Activated CD4-positive, alpha-beta T cell treated with anti-CD3 and anti-CD28 coated beads, Interleukin-10, Interleukin-2, amounts not matched to agents 100 ng/mL and 50 ng/mL, durations not matched to agents 16 hours and 8 hours (primary cell): Measurements from ENCODE around the gene BACH2.
"Not testable (repeated sequence)": the region's sequence is repeated elsewhere in the genome, so short reads cannot be mapped to it uniquely, and the experiment has no call there.

ENCODE experiments used
- DNase-seq: peaks from one replicate; pipeline ENCODE4 v3.0.0-alpha.2; 2020

BACH2 gene

GRCh38 chr6:89985751-89986493 is 310.7 kb downstream of the BACH2 start:
- DNase-seq: no peak

- no peak for DNase-seq
These were observed 311.5 kb downstream of the BACH2 start for GRCh38 chr6:89984926-89985750.

GRCh38 chr6:89980353-89980752 is 316.3 kb downstream of the BACH2 start:
- no peak for DNase-seq

- peak; percentile 64 for DNase-seq
These were observed 317.0 kb downstream of the BACH2 start for GRCh38 chr6:89979481-89980119.

DNA sequence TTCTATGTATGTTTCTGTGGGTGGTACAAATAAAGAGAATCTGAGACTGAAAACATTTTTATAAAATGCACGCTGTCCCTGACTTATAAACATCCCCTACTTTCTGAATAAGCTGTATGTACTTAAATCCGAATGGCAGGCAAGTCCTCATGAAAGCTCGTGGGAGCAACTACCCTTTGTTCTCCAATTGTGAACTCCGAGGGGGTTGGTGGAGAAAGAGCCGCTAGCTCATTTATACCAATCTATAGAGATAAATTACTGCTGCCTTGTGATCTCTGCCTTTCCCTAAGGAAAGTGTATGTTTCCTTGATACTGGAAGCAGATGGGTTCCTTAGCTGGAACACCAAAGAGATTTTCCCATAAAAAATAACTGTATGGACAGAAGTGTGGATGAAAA is 317.9 kb downstream of the BACH2 start:
- no peak for DNase-seq

- no peak for DNase-seq
These were observed 318.6 kb downstream of the BACH2 start for GRCh38 chr6:89977808-89978748.

GRCh38 chr6:89976694-89977020 is 320.0 kb downstream of the BACH2 start:
- no peak for DNase-seq

GRCh38 chr6:89975991-89976693 is 320.5 kb downstream of the BACH2 start:
- DNase-seq: no peak

DNA sequence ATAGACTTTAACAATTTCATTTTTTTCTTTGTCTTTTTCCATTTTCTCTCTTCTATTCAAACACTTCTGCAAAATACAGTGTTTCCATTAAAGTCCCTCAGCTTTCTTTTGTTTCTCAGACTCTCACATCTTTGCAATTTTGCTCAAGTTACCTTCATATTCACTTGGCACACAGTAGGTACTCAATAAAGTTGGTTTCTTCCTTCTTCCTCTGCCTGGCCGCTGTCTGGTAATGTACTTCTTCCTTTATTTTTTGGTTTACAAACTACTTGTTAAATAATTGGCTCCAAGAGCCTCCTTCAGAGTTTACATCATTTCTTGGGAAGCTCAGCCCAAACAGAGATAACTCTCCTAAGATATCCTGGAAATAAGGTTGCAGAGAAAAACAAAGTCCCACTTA is 321.3 kb downstream of the BACH2 start:
- no peak for DNase-seq

- DNase-seq: no peak
These were observed 321.8 kb downstream of the BACH2 start for GRCh38 chr6:89974834-89975233.

GRCh38 chr6:89972025-89972381 is 324.6 kb downstream of the BACH2 start:
- DNase-seq: no peak

- DNase-seq: not testable (repeated sequence)
These were observed 325.2 kb downstream of the BACH2 start for GRCh38 chr6:89971338-89972024.

GRCh38 chr6:89970609-89971337 is 325.9 kb downstream of the BACH2 start:
- DNase-seq: peak; percentile 42

GRCh38 chr6:89970072-89970471 is 326.6 kb downstream of the BACH2 start:
- DNase-seq: no peak

DNA sequence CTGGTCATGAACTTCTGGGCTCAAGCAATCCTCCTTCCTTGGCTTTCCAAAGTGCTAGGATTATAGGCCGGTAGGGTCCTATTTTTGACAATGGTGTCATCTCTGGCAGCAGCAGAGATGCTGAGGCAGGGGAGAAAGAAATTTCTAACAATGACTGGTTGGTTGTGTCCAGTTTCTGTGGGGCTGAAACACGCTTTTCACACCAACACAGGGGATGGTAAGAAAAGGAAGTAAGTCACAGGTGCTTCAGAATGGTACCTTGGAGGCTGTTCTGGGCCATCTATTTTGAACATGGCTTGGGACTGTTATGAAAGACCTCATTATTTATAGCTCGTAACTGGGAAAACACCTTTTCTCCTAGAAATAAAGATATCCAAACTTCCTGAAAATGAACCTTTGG is 329.7 kb downstream of the BACH2 start:
- DNase-seq: no peak

- no peak for DNase-seq
These were observed 330.5 kb downstream of the BACH2 start for GRCh38 chr6:89966228-89966544.

- no peak for DNase-seq
These were observed 331.0 kb downstream of the BACH2 start for GRCh38 chr6:89965441-89966227.

DNA sequence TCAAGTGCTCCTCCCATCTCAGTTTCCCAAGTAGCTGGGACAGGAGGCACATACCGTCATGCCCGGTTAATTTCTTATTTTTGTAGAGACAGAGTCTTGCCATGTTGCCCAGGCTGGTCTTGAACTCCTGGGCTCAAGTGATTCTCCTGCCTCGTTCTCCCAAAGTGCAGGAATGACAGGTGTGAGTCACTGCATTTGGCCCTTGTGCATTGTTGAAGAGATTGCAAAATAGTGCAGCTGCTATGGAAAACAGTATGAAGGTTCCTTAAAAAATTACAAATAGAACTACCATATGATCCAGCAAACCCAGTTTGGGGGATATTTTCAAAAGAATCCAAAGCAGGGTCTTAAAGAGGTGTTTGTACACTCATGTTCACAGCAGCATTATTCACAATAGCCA is 333.3 kb downstream of the BACH2 start:
- no peak for DNase-seq

- peak; percentile 31 for DNase-seq
These were observed 335.2 kb downstream of the BACH2 start for GRCh38 chr6:89961481-89961880.

GRCh38 chr6:89959883-89960282 is 336.8 kb downstream of the BACH2 start:
- DNase-seq: no peak
